Caco-2 (cell line): ENCODE results near the gene ANK2. TPM values are rescaled to one million over a fixed set of nuclear protein-coding genes. Genes with fewer than 3 reads are reported as not detected.
A peak's percentile ranks its signal among the peaks of the same experiment; 100 is the strongest.

Experiments used
- BruUV-seq: library from RNA; stranded (reverse); fragments of 400-500 nt; replicated peaks from 2 replicates; lab custom pipeline; 2021; lab: Mats Ljungman, UMichigan
- CTCF ChIA-PET: fragments of 300-600 bp; sonication (Branson Sonifier 250); formaldehyde crosslinking; loops from one replicate; lab custom pipeline; 2022; ENCODE audit warnings: antibody characterized with exemption; lab: Charles Lee
- POLR2A ChIA-PET: fragments of 300-600 bp; sonication (Branson Sonifier 250); formaldehyde crosslinking; loops from one replicate; lab custom pipeline; 2022; ENCODE audit warnings: antibody characterized with exemption; lab: Charles Lee
- DNase-seq, 2 experiments: peaks; one replicate each; pipeline versions ENCODE4 v3.0.0 to v3.0.0-alpha.2; 2020 to 2022
- H3K27me3 ChIP-seq: replicated peaks from 2 replicates; pipeline ENCODE4 v1.6.0; 2011; ENCODE audit warnings: low read length; ENCODE audit not compliant: control insufficient read depth, insufficient read depth
- H3K36me3 ChIP-seq: 2 replicates; pipeline ENCODE4 v1.5.1; 2011; ENCODE audit warnings: low read length; ENCODE audit not compliant: control insufficient read depth, insufficient read depth
- H3K4me1 ChIP-seq: fragments of 250-450 bp; sonication (Bioruptor Pico); 2 replicates; pipeline ENCODE4 v1.5.1; 2020; ENCODE audit warnings: mild to moderate bottlenecking
- H3K4me3 ChIP-seq: 2 replicates; pipeline ENCODE4 v1.5.1; 2011; ENCODE audit warnings: low read depth, mild to moderate bottlenecking, control low read depth, low read length
- H3K9me3 ChIP-seq: fragments of 250-450 bp; sonication (Bioruptor Pico); 2 replicates; pipeline ENCODE4 v1.5.1; 2020; ENCODE audit warnings: mild to moderate bottlenecking, moderate library complexity
- H3K27ac Mint-ChIP-seq: one replicate; pipeline ENCODE4 v1.8.0; 2022; ENCODE audit warnings: mixed read lengths; ENCODE audit not compliant: unreplicated experiment
- H3K27me3 Mint-ChIP-seq: one replicate; pipeline ENCODE4 v1.8.0; 2022; ENCODE audit warnings: mixed read lengths; ENCODE audit not compliant: insufficient read depth, unreplicated experiment
- H3K36me3 Mint-ChIP-seq: one replicate; pipeline ENCODE4 v1.8.0; 2022; ENCODE audit warnings: mild to moderate bottlenecking, mixed read lengths; ENCODE audit not compliant: insufficient read depth, unreplicated experiment
- H3K4me1 Mint-ChIP-seq: one replicate; pipeline ENCODE4 v1.8.0; 2022; ENCODE audit warnings: low read depth, mixed read lengths; ENCODE audit not compliant: unreplicated experiment
- H3K4me3 Mint-ChIP-seq: one replicate; pipeline ENCODE4 v1.8.0; 2022; ENCODE audit warnings: mild to moderate bottlenecking, moderate library complexity, mixed read lengths; ENCODE audit not compliant: unreplicated experiment
- H3K9me3 Mint-ChIP-seq: one replicate; pipeline ENCODE4 v1.8.0; 2022; ENCODE audit warnings: mixed read lengths; ENCODE audit not compliant: unreplicated experiment
- intact Hi-C: fragments of 100-400 bp; cut with micrococcal nuclease; formaldehyde crosslinking; loops from one replicate; pipeline ENCODE4 v1.10.0; 2022; ENCODE audit not compliant: unreplicated experiment
- total RNA-seq: library from RNA; stranded (reverse); gene quantifications from 2 replicates; pipeline ENCODE4 v1.2.3, GENCODE V29; 2022
- TF ChIP-seq, protein P1 (sequence below), 2 experiments: fragments of 200-600 bp in 1 of 2; IDR thresholded peaks; 1 replicate in 1 of 2; 2 replicates in 1 of 2; pipeline versions ENCODE4 v1.5.1 to v1.8.0; 2011 to 2022; ENCODE audit warnings: antibody characterized with exemption in 1 of 2, control low read depth in 1 of 2, inconsistent platforms in 1 of 2, low read depth in 1 of 2, low read length in 1 of 2, mild to moderate bottlenecking in 1 of 2, moderate library complexity in 1 of 2; ENCODE audit not compliant: insufficient read depth in 1 of 2, severe bottlenecking in 1 of 2, unreplicated experiment in 1 of 2

Gene ANK2
- total RNA-seq, 1 experiment from 2014 or later = 26.3 TPM

DNA sequence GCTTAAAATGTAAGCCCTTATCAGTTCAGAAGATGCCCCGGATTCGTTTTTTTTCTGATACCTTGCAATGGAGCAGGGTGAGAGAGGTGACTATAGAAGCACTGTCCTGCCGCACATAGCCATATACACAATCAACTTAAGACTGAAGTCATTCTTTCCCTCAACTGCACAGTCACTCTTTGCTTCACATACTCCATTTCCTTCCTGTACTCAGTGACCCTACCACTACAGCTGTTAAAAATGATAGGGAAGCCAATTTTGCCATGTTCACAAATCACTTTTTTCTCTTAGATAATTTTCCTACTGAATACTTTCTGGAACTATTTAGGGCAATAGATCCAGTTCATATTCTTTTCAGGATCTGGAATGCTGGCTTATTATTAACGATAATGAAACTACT is 300.0 kb downstream of the ANK2 start:
- ChIA-PET CTCF (no interaction called here), POLR2A (no interaction called here)
- TF ChIP-seq, protein P1, sequence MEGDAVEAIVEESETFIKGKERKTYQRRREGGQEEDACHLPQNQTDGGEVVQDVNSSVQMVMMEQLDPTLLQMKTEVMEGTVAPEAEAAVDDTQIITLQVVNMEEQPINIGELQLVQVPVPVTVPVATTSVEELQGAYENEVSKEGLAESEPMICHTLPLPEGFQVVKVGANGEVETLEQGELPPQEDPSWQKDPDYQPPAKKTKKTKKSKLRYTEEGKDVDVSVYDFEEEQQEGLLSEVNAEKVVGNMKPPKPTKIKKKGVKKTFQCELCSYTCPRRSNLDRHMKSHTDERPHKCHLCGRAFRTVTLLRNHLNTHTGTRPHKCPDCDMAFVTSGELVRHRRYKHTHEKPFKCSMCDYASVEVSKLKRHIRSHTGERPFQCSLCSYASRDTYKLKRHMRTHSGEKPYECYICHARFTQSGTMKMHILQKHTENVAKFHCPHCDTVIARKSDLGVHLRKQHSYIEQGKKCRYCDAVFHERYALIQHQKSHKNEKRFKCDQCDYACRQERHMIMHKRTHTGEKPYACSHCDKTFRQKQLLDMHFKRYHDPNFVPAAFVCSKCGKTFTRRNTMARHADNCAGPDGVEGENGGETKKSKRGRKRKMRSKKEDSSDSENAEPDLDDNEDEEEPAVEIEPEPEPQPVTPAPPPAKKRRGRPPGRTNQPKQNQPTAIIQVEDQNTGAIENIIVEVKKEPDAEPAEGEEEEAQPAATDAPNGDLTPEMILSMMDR (IDR thresholded peaks at IDR 0.05; ENCODE audit: insufficient read depth in 1 of 2, low read depth in 1 of 2, low read length in 1 of 2, severe bottlenecking in 1 of 2, unreplicated experiment in 1 of 2) = no peak
- Mint-ChIP-seq H3K4me1 (peaks cover 8% of the 10 kb centered on the region), H3K36me3 (no peaks in the 10 kb centered on the region), H3K27me3 (no peaks in the 10 kb centered on the region), H3K27ac (no peak overlapping the region), H3K9me3 (no peaks in the 10 kb centered on the region), H3K4me3 (no peak overlapping the region)
- no peak for DNase-seq
- H3K9me3 ChIP-seq = no peaks in the 10 kb centered on the region
- no peaks in the 10 kb centered on the region for H3K36me3 ChIP-seq
- no peak overlapping the region for H3K4me3 ChIP-seq
- intact Hi-C loops = no loop called here
- no TSS peak for BruUV-seq
- H3K27me3 ChIP-seq = no peaks in the 10 kb centered on the region
- H3K4me1 ChIP-seq = no peaks in the 10 kb centered on the region

DNA sequence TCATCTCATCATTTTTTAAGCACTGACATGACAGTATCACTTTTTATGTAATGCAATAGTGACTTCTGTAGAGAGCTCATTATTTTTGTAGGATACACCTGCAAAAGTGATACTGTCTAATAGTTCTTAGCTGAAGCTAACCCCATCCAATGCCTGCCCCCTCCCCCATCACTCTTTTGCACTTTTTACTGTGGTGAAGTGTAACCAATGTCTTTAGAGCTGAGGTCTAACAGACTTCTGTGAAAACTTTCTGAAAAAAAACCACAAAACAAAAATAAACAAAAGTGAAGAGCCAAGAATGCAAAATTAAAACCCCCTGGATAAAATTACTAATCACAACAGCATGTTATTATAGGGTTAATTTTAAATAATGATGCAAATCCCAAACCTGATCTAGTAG is 301.1 kb downstream of the ANK2 start:
- H3K36me3 ChIP-seq = no peaks in the 10 kb centered on the region; the same call in 1 of the 2 replicates
- Mint-ChIP-seq H3K27ac (no peak overlapping the region), H3K9me3 (no peaks in the 10 kb centered on the region), H3K4me3 (no peak overlapping the region), H3K27me3 (no peaks in the 10 kb centered on the region), H3K36me3 (no peaks in the 10 kb centered on the region), H3K4me1 (peaks cover 8% of the 10 kb centered on the region)
- no peaks in the 10 kb centered on the region for H3K27me3 ChIP-seq
- no peak for DNase-seq
- BruUV-seq = no TSS peak
- POLR2A ChIA-PET = no interaction called here
- H3K4me1 ChIP-seq = no peaks in the 10 kb centered on the region
- TF ChIP-seq, protein P1 (IDR thresholded peaks at IDR 0.05; ENCODE audit: insufficient read depth in 1 of 2, low read depth in 1 of 2, low read length in 1 of 2, severe bottlenecking in 1 of 2, unreplicated experiment in 1 of 2) = no peak
- intact Hi-C loops = no loop called here
- no peaks in the 10 kb centered on the region for H3K9me3 ChIP-seq
- CTCF ChIA-PET = no interaction called here
- H3K4me3 ChIP-seq = no peak overlapping the region

DNA sequence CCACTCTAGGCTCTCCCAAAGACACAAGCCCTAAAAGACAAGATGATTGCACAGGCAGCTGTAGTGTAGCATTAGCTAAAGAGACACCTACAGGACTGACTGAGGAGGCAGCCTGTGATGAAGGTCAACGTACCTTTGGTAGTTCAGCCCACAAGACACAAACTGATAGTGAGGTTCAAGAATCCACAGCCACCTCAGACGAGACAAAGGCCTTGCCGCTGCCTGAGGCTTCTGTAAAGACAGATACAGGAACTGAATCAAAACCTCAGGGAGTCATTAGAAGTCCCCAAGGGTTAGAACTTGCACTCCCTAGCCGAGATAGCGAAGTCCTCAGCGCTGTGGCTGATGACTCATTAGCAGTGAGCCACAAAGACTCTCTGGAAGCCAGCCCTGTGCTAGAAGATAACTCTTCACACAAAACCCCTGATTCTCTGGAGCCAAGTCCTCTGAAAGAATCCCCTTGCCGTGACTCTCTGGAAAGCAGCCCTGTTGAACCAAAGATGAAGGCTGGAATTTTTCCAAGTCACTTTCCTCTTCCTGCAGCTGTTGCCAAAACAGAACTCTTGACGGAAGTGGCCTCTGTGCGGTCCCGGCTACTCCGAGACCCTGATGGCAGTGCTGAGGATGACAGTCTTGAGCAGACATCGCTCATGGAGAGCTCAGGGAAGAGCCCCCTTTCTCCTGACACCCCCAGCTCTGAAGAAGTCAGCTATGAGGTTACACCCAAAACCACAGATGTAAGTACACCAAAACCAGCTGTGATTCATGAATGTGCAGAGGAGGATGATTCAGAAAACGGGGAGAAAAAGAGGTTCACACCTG is 306.3 kb downstream of the ANK2 start:
- Mint-ChIP-seq H3K27ac (no peak overlapping the region), H3K4me3 (no peak overlapping the region), H3K4me1 (peaks cover 8% of the 10 kb centered on the region), H3K27me3 (no peaks in the 10 kb centered on the region), H3K36me3 (no peaks in the 10 kb centered on the region), H3K9me3 (no peaks in the 10 kb centered on the region)
- Histone ChIP-seq H3K27me3 (no peaks in the 10 kb centered on the region), H3K4me3 (no peak overlapping the region), H3K9me3 (no peaks in the 10 kb centered on the region), H3K4me1 (no peaks in the 10 kb centered on the region), H3K36me3 (no peaks in the 10 kb centered on the region; the same call in 1 of the 2 replicates)
- ChIA-PET CTCF (no interaction called here), POLR2A (no interaction called here)
- intact Hi-C loops = no loop called here
- BruUV-seq = no TSS peak
- TF ChIP-seq, protein P1 (IDR thresholded peaks at IDR 0.05; ENCODE audit: insufficient read depth in 1 of 2, low read depth in 1 of 2, low read length in 1 of 2, severe bottlenecking in 1 of 2, unreplicated experiment in 1 of 2) = peak in 1 of 2 experiments; percentile 9
- peak in 1 of 2 experiments; percentile 45 for DNase-seq
